HepG2 (cell line): ENCODE data around the gene ELL. TPM values are rescaled to one million over a fixed set of nuclear protein-coding genes. Genes with fewer than 3 reads are reported as not detected.

Experiments used
- CAMTA2 ChIP-seq: sonication (generic); formaldehyde crosslinking; IDR thresholded peaks from 2 replicates; pipeline ENCODE4 v1.4.0; 2020; ENCODE audit warnings: mild to moderate bottlenecking, missing genetic modification reagents, borderline replicate concordance
- CREBL2 ChIP-seq: sonication (generic); formaldehyde crosslinking; IDR thresholded peaks from 2 replicates; pipeline ENCODE4 v1.8.1; 2023; ENCODE audit warnings: missing genetic modification reagents, mild to moderate bottlenecking, borderline replicate concordance
- ETS1 ChIP-seq: sonication (generic); formaldehyde crosslinking; IDR thresholded peaks from 2 replicates; pipeline ENCODE4 v1.4.0; 2020; ENCODE audit warnings: missing genetic modification reagents
- GABPB1 ChIP-seq: IDR thresholded peaks from 2 replicates; pipeline ENCODE4 v1.6.1; 2016; ENCODE audit warnings: mild to moderate bottlenecking, missing genetic modification reagents, moderate library complexity, missing compliant biosample characterization
- GMEB1 ChIP-seq: sonication (generic); formaldehyde crosslinking; IDR thresholded peaks from 2 replicates; pipeline ENCODE4 v1.5.1; 2020; ENCODE audit warnings: missing genetic modification reagents, mild to moderate bottlenecking, borderline replicate concordance
- JUNB ChIP-seq: sonication (generic); formaldehyde crosslinking; IDR thresholded peaks from 2 replicates; pipeline ENCODE4 v1.8.0; 2022; ENCODE audit warnings: missing genetic modification reagents, mild to moderate bottlenecking, borderline replicate concordance
- KAT2B ChIP-seq: fragments of 150-350 bp; IDR thresholded peaks from 2 replicates; pipeline ENCODE4 v1.6.1; 2014; ENCODE audit warnings: low read depth, low read length, borderline replicate concordance
- MEIS2 ChIP-seq: sonication (generic); formaldehyde crosslinking; IDR thresholded peaks from 2 replicates; pipeline ENCODE4 v1.9.0; 2021; ENCODE audit warnings: mild to moderate bottlenecking, missing genetic modification reagents
- NPAS2 ChIP-seq: sonication (generic); formaldehyde crosslinking; IDR thresholded peaks from 2 replicates; pipeline ENCODE4 v1.8.0; 2022; ENCODE audit warnings: mild to moderate bottlenecking, missing genetic modification reagents, borderline replicate concordance
- REST ChIP-seq, 2 experiments: IDR thresholded peaks; 2 replicates each; pipeline ENCODE4 v1.6.1; 2011 to 2012; ENCODE audit warnings: low read length in 2 of 2, borderline replicate concordance in 1 of 2, low read depth in 1 of 2, mild to moderate bottlenecking in 1 of 2, moderate library complexity in 1 of 2
- ZBTB39 ChIP-seq: sonication (generic); formaldehyde crosslinking; IDR thresholded peaks from 2 replicates; pipeline ENCODE4 v1.5.0; 2020; ENCODE audit warnings: missing genetic modification reagents
- ZMYM3 ChIP-seq: sonication (generic); formaldehyde crosslinking; IDR thresholded peaks from 2 replicates; pipeline ENCODE4 v1.5.1; 2020; ENCODE audit warnings: mild to moderate bottlenecking, missing genetic modification reagents
- ZNF253 ChIP-seq: sonication (generic); formaldehyde crosslinking; IDR thresholded peaks from 2 replicates; pipeline ENCODE4 v1.8.0; 2022; ENCODE audit warnings: mild to moderate bottlenecking, missing genetic modification reagents, borderline replicate concordance
- ZNF501 ChIP-seq: sonication (generic); formaldehyde crosslinking; IDR thresholded peaks from 2 replicates; pipeline ENCODE4 v1.5.1; 2020; ENCODE audit warnings: mild to moderate bottlenecking, moderate library complexity, missing genetic modification reagents
- ZNF766 ChIP-seq: sonication (generic); formaldehyde crosslinking; IDR thresholded peaks from 2 replicates; pipeline ENCODE4 v1.5.0; 2020; ENCODE audit warnings: missing genetic modification reagents, borderline replicate concordance
- ZNF772 ChIP-seq: sonication (generic); formaldehyde crosslinking; IDR thresholded peaks from 2 replicates; pipeline ENCODE4 v1.5.0; 2020; ENCODE audit warnings: mild to moderate bottlenecking, missing genetic modification reagents
- polyA plus RNA-seq, 8 experiments: library from polyadenylated mRNA; depleted of rRNA in 3 of 8; stranded (reverse) in 7 of 8; unstranded in 1 of 8; fragments of >200 nt; fragmentation: Illumina TruSeq in 4 of 8; extraction: Trizol in 4 of 8; gene quantifications; 2 replicates each; pipeline versions ENCODE4 v1.2.1 to v1.2.3, GENCODE V29; 2011 to 2016; ENCODE audit warnings: low read depth in 4 of 8, missing spikeins in 1 of 8, mixed read lengths in 1 of 8; ENCODE audit not compliant: insufficient read depth in 1 of 8
- total RNA-seq, 5 experiments: library from RNA; depleted of rRNA; stranded (reverse); fragments of >200 nt; fragmentation: Illumina TruSeq; extraction: Trizol; gene quantifications; 2 replicates each; pipeline ENCODE4 v1.2.3, GENCODE V29; 2016; ENCODE audit warnings: low read depth in 1 of 5

The ELL gene
- total and polyA plus RNA-seq, 2 of the 13 experiments (the other 11 are each of a cell fraction or from before 2014, with no cell fraction given): 3.7 to 5.4 TPM

GRCh38 chr19:18503971-18504885 is 17.6 kb downstream of the ELL start (continued):
- TF ChIP-seq ZNF253 (no peak), REST (IDR thresholded peaks at IDR 0.05; ENCODE audit: borderline replicate concordance in 1 of 2, low read depth in 1 of 2, low read length in 2 of 2) (no peak), ETS1 (CRISPR knock-in tag) (no peak), GMEB1 (CRISPR knock-in tag) (0 out of 2 replicates have a peak, but pooled peaks have one; percentile 25), ZNF766 (CRISPR knock-in tag) (no peak), GABPB1 (CRISPR knock-in tag) (peak; percentile 27; the same call in 1 of the 2 replicates), CAMTA2 (0 out of 2 replicates have a peak, but pooled peaks have one; percentile 63), ZBTB39 (CRISPR knock-in tag) (no peak), KAT2B (no peak), NPAS2 (CRISPR knock-in tag) (no peak), ZMYM3 (CRISPR knock-in tag) (no peak), ZNF772 (CRISPR knock-in tag) (peak; percentile 70; the same call in 1 of the 2 replicates), ZNF501 (CRISPR knock-in tag) (no peak), MEIS2 (CRISPR knock-in tag) (peak; percentile 40; the same call in 1 of the 2 replicates), CREBL2 (no peak), JUNB (CRISPR knock-in tag) (no peak)
